PFSK-1 (cell line): ENCODE results near the gene GLIPR2.

Source experiments
- FOXP2 ChIP-seq: optimal IDR thresholded peaks from 2 replicates; pipeline ENCODE3; 2011; ENCODE audit warnings: borderline replicate concordance, control low read depth, inconsistent platforms; ENCODE audit not compliant: insufficient read depth; ENCODE audit errors: extremely low read length, extremely low read depth
- POLR2AphosphoS5 ChIP-seq: IDR thresholded peaks from 2 replicates; pipeline ENCODE4 v1.6.1; 2012; ENCODE audit warnings: low read depth, mild to moderate bottlenecking, control low read depth, low read length, moderate library complexity
- REST ChIP-seq, 2 experiments: IDR thresholded peaks; 2 replicates each; pipeline versions ENCODE4 v1.6.1 to v1.8.0; 2011 to 2012; ENCODE audit warnings: low read depth in 2 of 2, low read length in 2 of 2, control low read depth in 1 of 2, inconsistent platforms in 1 of 2, mild to moderate bottlenecking in 1 of 2, moderate library complexity in 1 of 2; ENCODE audit not compliant: insufficient read depth in 1 of 2
- SIN3A ChIP-seq: IDR thresholded peaks from 2 replicates; pipeline ENCODE4 v1.6.1; 2012; ENCODE audit warnings: mild to moderate bottlenecking, low read length, moderate library complexity, borderline replicate concordance; ENCODE audit not compliant: insufficient read depth
- TAF1 ChIP-seq: IDR thresholded peaks from 2 replicates; pipeline ENCODE4 v1.6.1; 2012; ENCODE audit warnings: low read length, control low read depth, borderline replicate concordance; ENCODE audit not compliant: insufficient read depth

The GLIPR2 gene

GRCh38 chr9:36113999-36114398 is 22.5 kb upstream of the GLIPR2 start:
- no peak for TF ChIP-seq REST (IDR thresholded peaks at IDR 0.05; ENCODE audit: insufficient read depth in 1 of 2, low read depth in 2 of 2, low read length in 2 of 2)
- TF ChIP-seq POLR2AphosphoS5, result no peak
- no peak for TF ChIP-seq TAF1
- no peak for TF ChIP-seq FOXP2
- TF ChIP-seq SIN3A, result no peak

- TF ChIP-seq TAF1, result no peak
- TF ChIP-seq SIN3A, result no peak
- TF ChIP-seq FOXP2, result no peak
- TF ChIP-seq POLR2AphosphoS5, result no peak
- no peak for TF ChIP-seq REST (IDR thresholded peaks at IDR 0.05; ENCODE audit: insufficient read depth in 1 of 2, low read depth in 2 of 2, low read length in 2 of 2)
Observed at GRCh38 chr9:36116593-36116992, 19.9 kb upstream of the GLIPR2 start.

DNA sequence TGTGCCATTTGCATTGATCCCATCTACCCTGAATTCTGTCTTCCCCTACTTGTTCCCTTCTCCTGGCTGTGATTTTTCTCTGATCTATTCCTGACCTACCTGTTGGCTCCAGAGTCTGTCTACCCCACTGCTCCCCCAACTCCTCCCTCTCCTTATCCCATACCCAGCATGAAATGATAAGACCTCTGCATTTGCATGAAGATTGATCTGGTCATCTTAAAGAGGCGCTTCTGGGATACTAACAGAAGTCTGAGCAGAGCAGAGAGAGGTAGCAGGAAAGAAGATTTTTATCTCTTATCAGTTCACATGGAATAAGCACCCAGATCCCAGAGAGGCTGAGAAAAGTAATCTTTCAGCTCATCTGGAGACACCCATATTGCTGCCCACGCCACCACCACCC is 18.3 kb upstream of the GLIPR2 start:
- no peak for TF ChIP-seq REST (IDR thresholded peaks at IDR 0.05; ENCODE audit: insufficient read depth in 1 of 2, low read depth in 2 of 2, low read length in 2 of 2)
- no peak for TF ChIP-seq FOXP2
- TF ChIP-seq SIN3A, result no peak
- TF ChIP-seq POLR2AphosphoS5, result no peak
- no peak for TF ChIP-seq TAF1

DNA sequence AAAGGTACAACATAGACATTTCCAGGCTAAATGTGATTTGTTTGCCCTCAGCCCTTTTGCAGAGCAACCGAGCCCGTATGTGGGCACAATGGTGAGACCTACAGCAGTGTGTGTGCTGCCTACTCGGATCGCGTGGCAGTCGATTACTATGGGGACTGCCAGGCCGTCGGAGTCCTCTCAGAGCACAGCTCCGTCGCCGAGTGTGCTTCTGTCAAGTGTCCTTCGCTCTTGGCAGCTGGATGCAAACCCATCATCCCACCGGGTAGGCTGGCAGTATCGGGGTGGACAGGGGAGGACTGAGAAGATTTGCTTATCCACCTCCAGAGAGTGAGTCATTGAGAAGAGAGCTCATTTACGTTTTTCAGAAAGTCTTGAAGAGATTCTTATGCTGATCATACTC is 17.8 kb upstream of the GLIPR2 start:
- TF ChIP-seq FOXP2, result no peak
- no peak for TF ChIP-seq TAF1
- TF ChIP-seq POLR2AphosphoS5, result no peak

DNA sequence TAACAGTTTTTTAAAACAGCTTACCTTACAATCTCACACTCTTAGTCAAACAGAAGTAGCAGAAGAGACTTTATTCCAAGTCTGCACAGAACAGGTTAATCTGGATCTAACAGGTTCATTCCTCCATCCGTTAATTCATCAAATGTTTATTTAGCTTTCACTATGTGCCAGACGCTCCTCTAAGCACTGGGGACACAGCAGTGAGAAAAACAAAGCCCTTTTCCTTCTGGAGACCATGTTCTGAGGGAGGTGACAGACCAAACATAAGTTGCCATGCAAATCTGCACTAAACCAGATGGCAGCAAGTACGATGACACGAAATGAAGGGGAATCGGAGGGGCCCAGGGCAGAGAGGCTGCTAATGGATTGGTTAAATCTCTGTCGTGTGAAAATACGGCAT is 17.1 kb upstream of the GLIPR2 start:
- TF ChIP-seq FOXP2, result no peak
- no peak for TF ChIP-seq TAF1
- no peak for TF ChIP-seq SIN3A
- TF ChIP-seq POLR2AphosphoS5, result no peak
- TF ChIP-seq REST (IDR thresholded peaks at IDR 0.05; ENCODE audit: insufficient read depth in 1 of 2, low read depth in 2 of 2, low read length in 2 of 2), result no peak
